RPMI8226 (cell line): ENCODE measurements around the gene PI4KB.
"Not testable (repeated sequence)": the region's sequence is repeated elsewhere in the genome, so short reads cannot be mapped to it uniquely, and the experiment has no call there.

Source experiments
- DNase-seq: peaks from one replicate; pipeline ENCODE4 v3.0.0-alpha.2; 2015

Gene PI4KB

DNA sequence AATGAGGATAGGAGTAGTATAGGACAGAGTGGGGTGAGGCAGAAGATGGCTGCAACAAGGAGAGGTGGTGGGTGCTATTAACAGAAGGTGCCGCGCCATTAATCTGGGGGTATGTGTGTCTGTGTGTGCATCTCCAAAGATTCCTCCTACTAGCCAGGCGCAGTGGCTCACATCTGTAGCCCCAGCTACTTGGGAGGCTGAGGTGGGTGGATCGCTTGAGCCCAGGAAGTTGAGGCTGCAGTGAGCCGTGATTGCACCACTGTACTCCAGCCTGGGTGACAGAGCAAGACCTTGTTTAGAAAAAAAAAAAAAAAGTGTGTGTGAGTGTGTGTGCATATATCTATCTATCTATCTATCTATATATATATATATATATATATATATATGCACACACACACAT lies 51.9 kb downstream of the PI4KB start:
- DNase-seq = not testable (repeated sequence)

DNA sequence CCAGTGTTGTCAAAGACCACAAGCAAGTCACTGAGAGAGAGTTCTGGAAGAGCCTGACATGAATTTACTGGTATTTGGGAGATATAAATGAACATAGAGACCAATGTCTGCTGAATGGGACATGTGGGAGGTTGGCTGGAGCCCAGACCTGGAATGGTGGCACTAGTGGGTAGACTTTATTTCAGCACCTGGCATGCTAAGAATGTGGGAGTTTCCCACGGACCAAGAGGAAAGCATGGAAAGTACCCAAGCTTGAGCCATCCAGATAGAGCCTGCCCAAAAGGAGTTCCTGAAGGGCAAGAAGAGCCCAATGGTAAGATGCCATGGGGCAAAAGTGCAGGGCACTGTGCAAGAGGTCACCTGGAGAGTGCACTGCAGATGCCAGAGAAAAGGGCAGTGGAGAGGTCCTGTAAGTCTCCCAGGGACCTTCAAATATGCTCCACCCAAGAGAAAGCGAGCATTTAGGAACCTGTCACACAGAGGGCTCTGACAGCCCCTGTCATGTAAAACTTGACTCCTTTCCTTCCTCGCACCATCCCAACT lies 53.2 kb downstream of the PI4KB start:
- DNase-seq = no peak

DNA sequence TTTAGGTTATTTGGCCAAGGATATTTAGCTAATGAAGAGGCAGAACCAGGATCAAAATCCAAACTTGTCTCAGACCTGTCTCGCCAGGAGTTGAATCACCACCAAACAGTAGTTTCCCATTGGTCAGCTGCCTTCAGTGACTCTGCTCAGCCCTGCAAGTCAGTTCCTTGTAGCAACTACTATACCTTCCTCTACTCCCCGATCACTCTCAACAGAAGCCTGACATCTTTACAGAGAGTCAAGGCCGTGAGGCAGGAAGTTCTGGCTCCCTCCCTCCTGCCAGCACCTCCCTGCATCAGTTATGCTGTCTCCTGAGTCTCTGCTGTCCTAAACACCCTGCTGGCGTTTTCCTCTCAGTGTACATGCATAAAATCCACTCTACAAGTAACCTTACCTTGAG lies 59.5 kb downstream of the PI4KB start:
- DNase-seq = no peak

DNA sequence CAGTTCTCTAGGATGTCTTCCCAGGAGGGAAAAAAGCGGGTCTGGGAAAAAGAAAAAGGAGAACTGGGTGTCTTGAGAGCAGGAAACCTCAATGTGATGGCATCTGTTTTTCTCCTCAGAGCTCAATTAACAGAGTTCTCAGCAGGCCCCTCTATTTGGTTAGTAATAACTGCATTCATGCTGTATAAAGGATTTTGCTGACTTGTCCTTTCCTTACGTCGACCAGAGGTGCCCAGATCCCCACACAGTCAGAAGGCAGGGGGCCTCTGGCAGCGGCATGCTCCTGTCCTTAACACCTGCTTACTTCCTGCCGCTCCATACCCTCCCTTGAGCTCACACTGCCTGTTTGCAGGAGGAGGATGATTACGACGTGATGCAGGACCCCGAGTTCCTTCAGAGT lies 60.4 kb downstream of the PI4KB start:
- no peak for DNase-seq

DNA sequence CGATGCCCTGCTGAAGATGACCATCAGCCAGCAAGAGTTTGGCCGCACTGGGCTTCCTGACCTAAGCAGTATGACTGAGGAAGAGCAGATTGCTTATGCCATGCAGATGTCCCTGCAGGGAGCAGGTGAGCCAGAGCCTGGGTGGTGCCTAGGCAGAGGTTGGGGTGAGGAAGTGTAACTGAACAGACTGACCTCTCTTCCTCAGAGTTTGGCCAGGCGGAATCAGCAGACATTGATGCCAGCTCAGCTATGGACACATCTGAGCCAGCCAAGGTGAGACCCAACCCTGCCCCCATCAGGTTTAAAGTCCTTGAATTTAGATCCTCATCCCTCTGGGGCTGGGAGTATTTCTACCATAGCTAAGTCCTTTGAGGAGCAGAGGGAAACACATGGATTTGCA lies 60.9 kb downstream of the PI4KB start:
- DNase-seq = no peak

DNA sequence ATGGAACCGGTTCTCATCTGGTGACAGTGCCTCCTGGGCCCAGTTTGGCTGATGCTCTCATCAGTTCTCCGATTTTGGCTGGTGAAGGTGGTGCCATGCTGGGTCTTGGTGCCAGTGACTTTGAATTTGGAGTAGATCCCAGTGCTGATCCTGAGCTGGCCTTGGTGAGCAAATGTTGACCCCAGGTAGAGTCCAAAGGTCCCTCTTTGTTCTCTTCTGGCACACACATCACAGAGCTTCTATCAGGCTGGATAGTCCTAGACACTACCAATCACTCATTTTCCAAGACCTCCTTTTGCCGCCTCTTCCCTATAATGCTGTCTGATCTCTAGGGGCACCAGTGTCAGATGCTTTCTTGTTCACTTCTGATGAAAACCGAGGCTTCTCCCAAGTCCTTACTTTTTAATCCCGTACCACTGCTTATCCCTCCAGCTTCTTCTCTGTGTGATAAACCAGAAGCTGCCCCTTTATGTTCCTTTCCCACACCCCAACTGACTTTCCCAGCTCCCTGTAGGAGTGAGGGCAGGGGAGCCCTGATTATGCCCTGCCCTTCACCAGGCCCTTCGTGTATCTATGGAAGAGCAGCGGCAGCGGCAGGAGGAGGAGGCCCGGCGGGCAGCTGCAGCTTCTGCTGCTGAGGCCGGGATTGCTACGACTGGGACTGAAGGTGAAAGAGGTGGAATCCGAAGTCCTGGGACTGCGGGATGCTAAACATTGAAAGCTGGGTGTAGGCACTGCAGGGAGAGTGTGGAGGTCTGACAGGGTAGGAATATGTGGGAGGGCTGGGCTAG lies 61.6 kb downstream of the PI4KB start:
- DNase-seq = no peak

DNA sequence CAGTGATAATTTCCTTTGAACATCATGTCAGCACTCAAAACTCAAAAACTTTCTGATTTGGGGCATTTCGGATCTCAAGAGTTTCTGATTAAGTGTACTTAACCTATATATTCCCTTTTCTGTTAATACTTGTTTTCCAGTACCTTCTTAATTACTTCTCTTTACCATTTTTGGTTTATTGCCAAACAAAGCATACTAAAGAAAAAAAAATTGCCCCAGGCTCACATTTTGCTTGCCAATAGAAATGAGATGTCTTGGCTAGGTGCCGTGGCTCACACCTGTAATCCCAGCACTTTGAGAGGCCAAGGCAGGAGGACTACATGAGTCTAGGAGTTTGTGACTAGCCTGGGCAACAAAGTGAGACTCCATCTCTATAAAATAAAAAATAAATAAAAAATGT lies 67.9 kb downstream of the PI4KB start:
- DNase-seq = no peak

DNA sequence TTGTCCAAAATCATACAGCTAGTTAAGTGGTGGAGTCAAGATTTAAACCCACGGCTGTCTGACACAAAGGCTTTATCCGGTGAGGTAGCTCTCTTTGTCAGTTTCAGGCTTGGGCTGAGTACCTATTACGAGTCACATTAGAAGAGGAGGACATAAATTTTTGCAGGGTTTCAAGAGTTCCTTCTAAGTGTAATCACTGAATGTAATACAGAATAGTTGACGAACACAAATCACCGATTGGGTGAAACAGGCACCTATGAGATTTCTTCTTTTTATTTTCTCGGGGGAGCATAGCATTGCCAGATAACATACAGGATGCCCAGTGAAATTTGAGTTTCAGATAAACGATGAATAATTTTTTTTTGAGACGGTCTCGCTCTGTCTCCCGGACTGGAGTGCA lies 71.8 kb downstream of the PI4KB start:
- DNase-seq = no peak

DNA sequence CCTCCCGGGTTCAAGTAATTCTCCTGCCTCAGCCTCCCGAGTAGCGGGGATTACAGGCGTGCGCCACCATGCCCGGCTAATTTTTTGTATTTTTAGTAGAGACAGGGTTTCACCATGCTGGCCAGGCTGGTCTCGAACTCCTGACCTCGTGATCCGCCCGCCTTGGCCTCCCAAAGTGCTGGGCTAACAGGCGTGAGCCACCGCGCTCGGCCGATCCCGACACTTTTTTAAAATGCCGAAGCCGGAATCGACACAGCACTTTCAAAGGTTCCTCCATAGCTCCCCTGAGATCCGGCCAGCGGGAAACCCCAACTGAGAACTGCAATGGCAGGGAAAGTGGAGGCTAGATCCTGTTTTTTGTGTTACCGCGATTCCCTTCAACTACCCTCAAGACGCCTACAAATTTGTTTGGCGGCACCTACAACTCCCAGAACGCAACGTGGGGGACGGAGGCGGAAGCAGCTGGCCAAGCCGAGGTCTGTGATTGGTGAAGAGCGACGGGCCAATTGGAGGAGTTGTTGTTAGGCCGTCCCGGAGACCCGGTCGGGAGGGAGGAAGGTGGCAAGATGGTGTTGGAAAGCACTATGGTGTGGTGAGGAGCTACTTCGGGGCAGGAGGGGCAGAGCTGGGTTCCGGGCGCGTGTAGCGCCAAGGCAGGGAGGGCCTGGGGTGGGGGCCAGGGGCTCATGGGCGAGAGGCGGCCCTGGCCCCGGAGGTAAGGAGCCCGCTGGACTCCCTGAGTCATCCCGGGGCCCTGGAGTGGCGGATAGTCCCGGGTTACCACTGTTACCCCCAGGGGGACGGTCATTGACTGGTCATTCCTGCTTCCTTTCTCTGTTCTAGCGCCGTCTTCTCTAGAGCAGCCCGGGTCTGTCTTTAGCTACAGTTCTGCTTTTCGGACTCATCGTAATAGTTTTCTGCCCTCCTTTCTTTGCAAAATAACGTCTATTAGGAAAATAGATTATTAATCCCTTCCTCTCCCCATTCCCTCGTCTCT lies 72.7 kb downstream of the PI4KB start, which contains the start of gene PSMD4:
PSMD4 (plus strand) TSS at position 518 of the 997 bp plus-strand sequence; CDS start at position 567, 49 bp downstream.
- DNase-seq = peak; percentile 99

DNA sequence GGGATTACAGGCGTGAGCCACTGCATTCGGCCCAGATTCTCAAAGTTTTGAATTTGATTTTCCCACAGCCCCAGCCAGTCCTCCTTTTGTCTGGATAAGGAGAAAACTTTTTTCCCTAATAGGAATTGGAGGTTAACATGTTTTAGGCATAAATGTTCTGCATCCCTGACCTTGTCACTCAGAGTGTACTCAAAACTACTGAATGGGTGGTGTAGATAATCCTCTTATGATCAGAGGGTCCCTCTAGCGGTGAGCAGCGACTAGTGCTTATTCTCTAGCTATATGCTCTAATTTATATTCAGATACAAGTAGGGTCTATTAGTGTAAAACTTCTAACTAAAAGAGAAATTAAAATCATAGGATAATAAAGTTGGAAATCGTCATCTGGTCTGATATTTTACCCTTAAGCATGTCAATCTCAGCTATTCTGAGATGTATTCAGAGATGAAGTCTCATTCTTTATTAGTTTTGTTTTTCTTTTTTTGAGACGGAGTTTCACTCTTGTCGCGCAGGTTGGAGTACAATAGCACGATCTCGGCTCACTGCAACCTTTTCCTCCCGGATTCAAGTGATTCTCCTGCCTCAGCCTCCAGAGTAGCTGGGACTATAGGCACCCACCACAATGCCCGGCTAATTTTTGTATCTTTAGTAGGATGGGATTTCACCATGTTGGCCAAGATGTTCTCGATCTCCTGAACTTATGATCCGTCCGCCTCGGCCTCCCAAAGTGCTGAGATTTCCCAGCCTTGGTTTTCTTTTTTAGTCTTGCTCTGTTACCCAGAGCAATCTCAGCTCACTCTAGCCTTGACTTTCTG lies 75.4 kb downstream of the PI4KB start:
- DNase-seq = peak; percentile 88

DNA sequence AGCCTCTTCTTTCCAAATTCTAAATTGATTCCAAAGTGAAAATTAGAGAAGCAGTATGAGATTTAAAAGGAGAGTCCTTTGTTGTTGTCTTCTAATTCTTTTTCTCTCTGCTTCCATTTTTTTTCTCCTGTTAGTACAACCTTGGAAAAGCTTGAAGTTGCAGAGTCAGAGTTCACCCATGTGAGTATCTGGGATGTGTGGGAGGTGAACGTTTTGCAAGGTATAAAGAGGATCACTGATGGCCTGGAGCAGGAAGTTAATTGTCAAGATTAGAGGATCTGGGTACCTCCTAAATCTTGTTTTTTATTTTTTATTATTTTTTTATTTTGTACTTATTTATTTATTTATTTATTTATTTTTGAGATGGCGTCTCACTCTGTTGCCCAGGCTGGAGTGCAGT lies 80.4 kb downstream of the PI4KB start:
- DNase-seq = no peak

DNA sequence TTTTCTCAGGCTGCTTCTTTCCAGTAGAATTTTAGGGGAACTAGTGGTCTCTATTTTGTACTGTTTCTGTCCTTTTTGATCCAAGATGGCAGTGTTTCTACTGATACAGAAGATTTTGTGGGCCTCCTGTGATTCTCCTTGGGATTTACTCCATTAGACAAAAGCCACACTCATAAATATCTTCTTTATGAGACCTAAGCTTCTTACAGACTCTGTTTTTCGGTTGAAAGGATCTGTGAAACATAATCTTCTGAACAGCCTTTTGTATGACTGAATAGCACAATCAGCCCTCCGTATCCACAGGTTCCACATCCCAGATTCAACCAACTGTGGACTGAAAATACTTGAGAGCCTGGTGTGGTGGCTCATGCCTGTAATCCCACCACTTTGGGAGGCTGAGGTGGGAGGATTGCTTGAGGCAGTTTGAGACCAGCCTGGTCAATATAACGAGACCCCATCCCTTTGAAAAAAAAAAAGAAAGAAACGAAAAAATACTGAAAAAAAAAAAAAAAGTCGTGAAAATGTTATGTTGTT lies 83.5 kb downstream of the PI4KB start:
- DNase-seq = no peak

DNA sequence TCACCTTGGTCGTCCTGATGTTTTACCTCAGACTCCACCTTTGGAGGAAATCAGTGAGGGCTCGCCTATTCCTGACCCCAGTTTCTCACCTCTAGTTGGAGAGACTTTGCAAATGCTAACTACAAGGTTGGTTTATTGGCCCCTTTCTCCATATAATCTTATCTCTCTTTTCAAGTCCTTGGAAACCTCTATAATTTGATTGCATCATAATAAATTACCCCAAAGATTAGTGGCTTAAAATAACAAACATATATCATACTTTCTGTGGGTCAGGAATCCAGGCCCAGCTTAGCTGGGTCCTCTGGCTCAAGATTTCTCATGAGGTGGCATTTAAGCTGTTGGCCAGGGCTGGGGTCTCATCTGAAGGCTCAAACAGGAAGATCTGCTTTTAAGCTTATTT lies 84.8 kb downstream of the PI4KB start:
- no peak for DNase-seq
